Gastroesophageal sphincter (tissue), 4 donors: Measurements from ENCODE around the gene ARF3. TPM values are rescaled to one million over a fixed set of nuclear protein-coding genes. Genes with fewer than 3 reads are reported as not detected.

Experiments
- ATAC-seq: fragments of 150-250 bp; one replicate; pipeline ENCODE4 v1.9.1; 2016; ENCODE audit warnings: mild to moderate bottlenecking, moderate library complexity
- H3K27ac ChIP-seq, 4 donors: fragments of 200-600 bp; sonication (generic) in 3 of 4; 1 replicate in 3 of 4; 2 replicates in 1 of 4; pipeline ENCODE4 v1.5.1; 2016 to 2019
- H3K27me3 ChIP-seq: fragments of 200-600 bp; sonication (generic); one replicate; pipeline ENCODE4 v1.5.1; 2019
- H3K36me3 ChIP-seq, 2 donors: fragments of 200-600 bp; sonication (generic); one replicate each; pipeline ENCODE4 v1.5.1; 2019; ENCODE audit warnings: control low read depth in 1 of 2
- H3K4me1 ChIP-seq, 3 donors: fragments of 200-600 bp; sonication (generic); 1 replicate in 2 of 3; 2 replicates in 1 of 3; pipeline ENCODE4 v1.5.1; 2016 to 2019; ENCODE audit warnings: control low read depth in 2 of 3
- H3K4me3 ChIP-seq, 2 donors: fragments of 200-600 bp; sonication (generic); one replicate each; pipeline ENCODE4 v1.5.1; 2019; ENCODE audit warnings: mild to moderate bottlenecking in 1 of 2, moderate library complexity in 1 of 2
- H3K9me3 ChIP-seq, 3 donors: fragments of 200-600 bp; sonication (generic); one replicate each; pipeline ENCODE4 v1.5.1; 2017 to 2019; ENCODE audit warnings: control low read depth in 2 of 3
- EP300 ChIP-seq: sonication (generic); formaldehyde crosslinking; IDR thresholded peaks from one replicate; pipeline ENCODE4 v1.6.1; 2017; ENCODE audit warnings: antibody characterized with exemption, mild to moderate bottlenecking
- POLR2A ChIP-seq, 2 donors: fragments of 450-650 bp; IDR thresholded peaks; one replicate each; pipeline ENCODE4 v1.6.1; 2017; ENCODE audit warnings: antibody characterized with exemption in 2 of 2, mild to moderate bottlenecking in 2 of 2, moderate library complexity in 1 of 2
- POLR2AphosphoS5 ChIP-seq: sonication (generic); formaldehyde crosslinking; IDR thresholded peaks from one replicate; pipeline ENCODE4 v1.6.1; 2017; ENCODE audit warnings: antibody characterized with exemption
- WGBS, 2 donors: methylation state at CpG; one replicate each; pipeline ENCODE4 v1.1.5; 2018; ENCODE audit warnings: low coverage in 1 of 2; 5-methylcytosine and 5-hydroxymethylcytosine counted together
- total RNA-seq, 4 donors: library from RNA; depleted of rRNA; stranded (reverse); fragments of >200 nt; gene quantifications; one replicate each; pipeline ENCODE4 v1.1.0, GENCODE V29; 2016
- TF ChIP-seq, protein P1 (sequence below), 4 experiments: fragments of 200-600 bp in 2 of 4; fragments of 450-650 bp in 2 of 4; sonication (generic) in 1 of 4; IDR thresholded peaks; one replicate each; pipeline ENCODE4 v1.5.1; 2017 to 2019; ENCODE audit warnings: antibody characterized with exemption in 4 of 4, mild to moderate bottlenecking in 2 of 4, moderate library complexity in 2 of 4

The ARF3 gene
- total RNA-seq, 4 donors from 2014 or later, result 52.6 to 91.6 (median 83.1) TPM

DNA sequence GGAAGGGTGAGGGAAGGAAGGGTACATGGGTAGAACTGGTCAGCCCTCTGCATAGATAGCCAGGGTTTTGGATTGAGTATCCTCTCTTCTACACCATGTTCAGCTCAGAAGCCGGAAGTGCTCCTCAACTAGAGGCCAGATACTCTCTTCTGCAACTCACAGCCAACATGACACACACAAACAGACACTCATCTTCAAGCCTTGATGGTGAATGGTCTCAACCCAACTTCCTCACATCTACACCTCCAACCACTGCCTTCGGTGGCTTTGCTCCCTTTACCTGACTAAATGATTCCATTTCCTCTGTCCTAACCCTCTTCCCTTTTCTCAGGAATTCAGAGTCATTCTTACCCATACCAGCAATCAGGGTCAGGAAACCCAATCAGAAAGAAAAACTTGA lies 24.4 kb downstream of the ARF3 start:
- Histone ChIP-seq H3K27ac (no peak overlapping the region), H3K4me1 (no peaks in the 10 kb centered on the region), H3K4me3 (no peak overlapping the region), H3K9me3 (no peaks in the 10 kb centered on the region), H3K36me3 (peaks cover 0 to 82% of the 10 kb centered on the region in 2 donors), H3K27me3 (no peaks in the 10 kb centered on the region)
- 87 to 93% methylated on average over 2 of the region's 2 CpGs for WGBS, 2 donors
- TF ChIP-seq, protein P1, sequence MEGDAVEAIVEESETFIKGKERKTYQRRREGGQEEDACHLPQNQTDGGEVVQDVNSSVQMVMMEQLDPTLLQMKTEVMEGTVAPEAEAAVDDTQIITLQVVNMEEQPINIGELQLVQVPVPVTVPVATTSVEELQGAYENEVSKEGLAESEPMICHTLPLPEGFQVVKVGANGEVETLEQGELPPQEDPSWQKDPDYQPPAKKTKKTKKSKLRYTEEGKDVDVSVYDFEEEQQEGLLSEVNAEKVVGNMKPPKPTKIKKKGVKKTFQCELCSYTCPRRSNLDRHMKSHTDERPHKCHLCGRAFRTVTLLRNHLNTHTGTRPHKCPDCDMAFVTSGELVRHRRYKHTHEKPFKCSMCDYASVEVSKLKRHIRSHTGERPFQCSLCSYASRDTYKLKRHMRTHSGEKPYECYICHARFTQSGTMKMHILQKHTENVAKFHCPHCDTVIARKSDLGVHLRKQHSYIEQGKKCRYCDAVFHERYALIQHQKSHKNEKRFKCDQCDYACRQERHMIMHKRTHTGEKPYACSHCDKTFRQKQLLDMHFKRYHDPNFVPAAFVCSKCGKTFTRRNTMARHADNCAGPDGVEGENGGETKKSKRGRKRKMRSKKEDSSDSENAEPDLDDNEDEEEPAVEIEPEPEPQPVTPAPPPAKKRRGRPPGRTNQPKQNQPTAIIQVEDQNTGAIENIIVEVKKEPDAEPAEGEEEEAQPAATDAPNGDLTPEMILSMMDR (IDR thresholded peaks at IDR 0.05), result no peak
- TF ChIP-seq POLR2A (IDR thresholded peaks at IDR 0.05) (no peak), EP300 (no peak), POLR2AphosphoS5 (no peak)
- ATAC-seq, result no peak

DNA sequence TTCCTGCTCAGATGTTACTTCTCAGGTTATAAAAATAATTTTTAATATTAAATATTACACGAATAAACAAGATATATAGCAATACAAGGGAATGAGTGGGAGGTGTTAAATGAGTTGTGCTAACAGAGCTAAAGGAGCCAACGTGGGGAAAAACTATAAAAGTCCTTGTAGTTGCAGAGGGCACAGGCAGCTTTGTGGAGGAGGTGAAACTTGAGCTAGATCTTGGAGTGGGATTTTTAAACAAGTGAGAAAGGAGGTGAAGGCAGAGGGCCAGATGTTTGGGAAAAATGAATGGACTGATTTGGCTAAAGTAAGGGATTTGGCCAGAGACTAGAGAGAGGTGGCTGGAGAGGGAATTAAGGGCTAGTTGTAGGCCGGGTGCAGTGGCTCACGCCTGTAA lies 26.8 kb downstream of the ARF3 start:
- H3K36me3 ChIP-seq, result peaks cover 0 to 63% of the 10 kb centered on the region in 2 donors
- ATAC-seq, result no peak
- H3K27me3 ChIP-seq, result no peaks in the 10 kb centered on the region
- TF ChIP-seq, protein P1 (IDR thresholded peaks at IDR 0.05), result no peak
- TF ChIP-seq POLR2A (IDR thresholded peaks at IDR 0.05), result no peak
- TF ChIP-seq EP300, result no peak
- TF ChIP-seq POLR2AphosphoS5, result no peak
- 72 to 77% methylated on average over 4 of the region's 4 CpGs for WGBS, 2 donors
- peaks cover 0 to 5% (median 0%) of the 10 kb centered on the region in 3 donors for H3K4me1 ChIP-seq
- H3K9me3 ChIP-seq, result no peaks in the 10 kb centered on the region
- H3K4me3 ChIP-seq, result no peak overlapping the region
- H3K27ac ChIP-seq, result no peak overlapping the region

DNA sequence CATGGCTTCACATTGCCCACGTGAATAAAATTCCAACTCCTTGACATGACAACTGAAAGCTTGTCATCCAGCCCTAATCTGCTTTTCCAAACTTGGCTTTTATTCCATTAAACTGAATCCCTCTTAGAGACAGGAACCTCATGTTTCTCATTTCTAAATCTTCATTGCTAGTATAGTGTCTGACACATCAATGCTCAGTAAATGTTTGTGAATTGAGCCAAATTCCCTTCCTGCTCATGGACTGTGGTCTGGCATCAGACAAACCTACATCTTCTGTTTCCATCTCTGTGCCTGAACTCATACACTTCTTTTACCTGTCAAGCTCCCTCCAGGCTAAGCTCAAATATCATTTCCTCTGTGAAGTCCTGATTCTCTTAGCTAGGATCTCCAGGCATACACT lies 27.7 kb downstream of the ARF3 start:
- Histone ChIP-seq H3K9me3 (no peaks in the 10 kb centered on the region), H3K27ac (no peak overlapping the region), H3K36me3 (peaks cover 0 to 55% of the 10 kb centered on the region in 2 donors), H3K27me3 (no peaks in the 10 kb centered on the region), H3K4me1 (peaks cover 0 to 13% (median 0%) of the 10 kb centered on the region in 3 donors), H3K4me3 (no peak overlapping the region)
- TF ChIP-seq, protein P1 (IDR thresholded peaks at IDR 0.05), result no peak
- WGBS, 2 donors, result 80 to 92% methylated on average over 1 of the region's 1 CpG
- ATAC-seq, result no peak

DNA sequence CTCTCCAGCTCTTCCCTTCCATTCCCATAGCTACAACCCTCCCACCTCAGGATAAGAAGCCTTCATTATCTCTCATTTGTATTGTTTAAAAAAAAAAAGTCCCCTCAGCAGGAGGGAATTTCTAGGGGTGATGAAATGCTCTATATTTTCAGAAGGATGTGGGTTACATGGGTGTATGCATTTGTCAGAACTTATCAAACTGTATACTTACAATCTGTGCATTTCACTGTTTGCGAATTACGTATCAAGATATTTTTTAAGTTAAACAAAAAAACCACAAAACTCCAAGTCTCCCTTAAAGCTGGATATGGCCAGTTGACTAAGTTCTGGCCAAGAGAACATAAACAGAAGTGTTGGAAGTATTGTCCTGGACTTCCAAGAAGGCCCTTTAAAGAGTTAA lies 30.0 kb downstream of the ARF3 start:
- Histone ChIP-seq H3K4me1 (peaks cover 0 to 20% (median 0%) of the 10 kb centered on the region in 3 donors), H3K4me3 (no peak overlapping the region), H3K9me3 (no peaks in the 10 kb centered on the region), H3K27ac (no peak overlapping the region), H3K36me3 (peaks cover 0 to 32% of the 10 kb centered on the region in 2 donors), H3K27me3 (no peaks in the 10 kb centered on the region)
- ATAC-seq, result no peak
- WGBS, 2 donors, result 90 to 96% methylated on average over 2 of the region's 2 CpGs
- TF ChIP-seq EP300 (no peak), POLR2AphosphoS5 (no peak), POLR2A (IDR thresholded peaks at IDR 0.05) (no peak)
- TF ChIP-seq, protein P1 (IDR thresholded peaks at IDR 0.05), result no peak

DNA sequence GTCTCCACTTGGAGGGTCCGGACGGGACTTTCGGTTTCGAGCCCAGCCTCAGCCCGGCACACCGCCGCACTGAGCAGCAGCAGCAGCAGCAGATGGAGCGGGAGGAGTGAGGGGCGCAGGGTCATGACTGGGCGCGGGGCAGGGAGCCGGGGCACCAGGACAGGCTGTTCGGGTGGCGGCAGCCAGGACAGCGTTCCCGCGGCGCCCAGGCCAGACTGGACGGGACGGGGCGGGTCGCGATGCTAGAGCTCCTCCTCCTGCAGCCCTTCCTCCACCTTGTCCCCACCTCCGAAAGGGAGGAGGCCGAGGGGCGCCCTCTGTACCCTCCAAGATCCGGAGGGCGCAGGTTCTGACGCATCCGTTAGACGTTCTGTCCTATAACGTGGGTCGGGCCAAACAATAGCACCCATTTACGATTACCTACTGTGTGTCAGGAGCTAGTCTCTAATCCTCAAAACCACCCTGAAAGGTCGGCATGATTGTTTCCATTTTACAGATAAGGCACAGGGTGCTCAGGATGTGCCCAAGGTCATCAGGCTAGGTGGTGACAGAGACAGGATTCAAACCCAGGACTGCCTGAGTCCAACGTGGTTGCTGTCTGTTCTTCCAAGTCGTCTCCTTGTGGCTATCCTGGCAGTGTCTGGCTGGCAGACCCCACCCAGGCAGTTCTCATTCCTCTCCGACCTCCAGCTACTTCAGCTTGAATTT lies 31.8 kb downstream of the ARF3 start, which contains the start of gene FKBP11:
Gene FKBP11 (minus strand): TSS at position 189 of the 708 bp plus-strand sequence. CDS start 64 bp downstream, at position 125.
- 24 to 30% methylated on average over 2 to 4 of the region's 38 CpGs for WGBS, 2 donors
- Histone ChIP-seq H3K4me1 (peaks cover 0 to 20% (median 0%) of the 10 kb centered on the region in 3 donors), H3K27ac (peak within 1 kb of the TSS in 3 of 4 donors; percentile 44 to 78 (median 45)), H3K27me3 (no peaks in the 10 kb centered on the region), H3K4me3 (peak within 1 kb of the TSS; percentile 75 to 83), H3K9me3 (no peaks in the 10 kb centered on the region), H3K36me3 (peaks cover 0 to 16% of the 10 kb centered on the region in 2 donors)
- ATAC-seq, result peak; percentile 86
- TF ChIP-seq POLR2AphosphoS5 (peak; percentile 33), POLR2A (IDR thresholded peaks at IDR 0.05) (no peak)
